Liver (tissue), 9 donors: ENCODE measurements around the gene GCGR. TPM values are rescaled to one million over a fixed set of nuclear protein-coding genes. Genes with fewer than 3 reads are reported as not detected.

Experiments
- DNase-seq: peaks from one replicate; pipeline ENCODE4 v3.0.0-alpha.2; 2017; ENCODE audit warnings: low spot score
- H3K27ac ChIP-seq, 2 donors: one replicate each; pipeline ENCODE4 v1.7.0; 2013; ENCODE audit warnings: inconsistent platforms in 2 of 2, low read length in 2 of 2, control low read depth in 1 of 2, low read depth in 1 of 2, mild to moderate bottlenecking in 1 of 2
- H3K27me3 ChIP-seq, 4 donors: one replicate each; pipeline versions ENCODE4 v1.6.1 to v1.7.0; 2013; ENCODE audit warnings: low read length in 3 of 4, inconsistent platforms in 1 of 4, mild to moderate bottlenecking in 1 of 4, moderate library complexity in 1 of 4; ENCODE audit not compliant: control insufficient read depth in 4 of 4, insufficient read depth in 4 of 4
- H3K36me3 ChIP-seq, 4 donors: one replicate each; pipeline versions ENCODE4 v1.6.1 to v1.7.0; 2013; ENCODE audit warnings: low read length in 3 of 4, mild to moderate bottlenecking in 3 of 4, low read depth in 1 of 4, moderate library complexity in 1 of 4; ENCODE audit not compliant: control insufficient read depth in 4 of 4, insufficient read depth in 3 of 4
- H3K4me1 ChIP-seq, 4 donors: one replicate each; pipeline versions ENCODE4 v1.6.1 to v1.7.0; 2013; ENCODE audit warnings: low read length in 3 of 4, mild to moderate bottlenecking in 3 of 4, moderate library complexity in 1 of 4; ENCODE audit not compliant: control insufficient read depth in 4 of 4, insufficient read depth in 4 of 4
- H3K4me3 ChIP-seq, 3 donors: one replicate each; pipeline versions ENCODE4 v1.6.1 to v1.7.0; 2013; ENCODE audit warnings: low read length in 3 of 3, control low read depth in 1 of 3, low read depth in 1 of 3, mild to moderate bottlenecking in 1 of 3
- H3K9ac ChIP-seq, 2 donors: one replicate each; pipeline ENCODE4 v1.7.0; 2013; ENCODE audit warnings: low read length in 2 of 2, mild to moderate bottlenecking in 2 of 2, moderate library complexity in 2 of 2, control low read depth in 1 of 2, low read depth in 1 of 2
- H3K9me3 ChIP-seq, 4 donors: one replicate each; pipeline versions ENCODE4 v1.6.1 to v1.7.0; 2013; ENCODE audit warnings: low read length in 3 of 4; ENCODE audit not compliant: control insufficient read depth in 4 of 4
- EGR1 ChIP-seq, 2 donors: IDR thresholded peaks; 2 replicates each; pipeline ENCODE4 v1.6.1; 2016 to 2018; ENCODE audit warnings: antibody characterized with exemption in 2 of 2, low read depth in 2 of 2
- FOXA1 ChIP-seq: IDR thresholded peaks from 2 replicates; pipeline ENCODE4 v1.6.1; 2016; ENCODE audit warnings: antibody characterized with exemption
- FOXA2 ChIP-seq: IDR thresholded peaks from 2 replicates; pipeline ENCODE4 v1.6.1; 2016; ENCODE audit warnings: antibody characterized with exemption
- HNF4A ChIP-seq, 2 donors: conservative IDR thresholded peaks; 2 replicates each; pipeline ENCODE4 v1.6.1; 2016; ENCODE audit warnings: antibody characterized with exemption in 2 of 2, mild to moderate bottlenecking in 2 of 2
- HNF4G ChIP-seq: IDR thresholded peaks from 2 replicates; pipeline ENCODE4 v1.6.1; 2016; ENCODE audit warnings: antibody characterized with exemption
- JUND ChIP-seq, 2 donors: IDR thresholded peaks; 2 replicates each; pipeline ENCODE4 v1.6.1; 2016; ENCODE audit warnings: antibody characterized with exemption in 2 of 2
- NR2F2 ChIP-seq: IDR thresholded peaks from 2 replicates; pipeline ENCODE4 v1.6.1; 2016; ENCODE audit warnings: antibody characterized with exemption
- RAD21 ChIP-seq, 2 donors: IDR thresholded peaks; 2 replicates each; pipeline ENCODE4 v1.6.1; 2016; ENCODE audit warnings: antibody characterized with exemption in 2 of 2, mild to moderate bottlenecking in 2 of 2
- RXRA ChIP-seq, 2 donors: IDR thresholded peaks; 2 replicates each; pipeline ENCODE4 v1.6.1; 2017 to 2018; ENCODE audit warnings: antibody characterized with exemption in 2 of 2, mild to moderate bottlenecking in 1 of 2
- SP1 ChIP-seq: IDR thresholded peaks from 2 replicates; pipeline ENCODE4 v1.6.1; 2018; ENCODE audit warnings: antibody characterized with exemption, mild to moderate bottlenecking
- YY1 ChIP-seq: IDR thresholded peaks from 2 replicates; pipeline ENCODE4 v1.6.1; 2016; ENCODE audit warnings: antibody characterized with exemption, mild to moderate bottlenecking
- WGBS: extraction: QIAGEN DNeasy Blood & Tissue Kit; methylation state at CpG from one replicate; pipeline ENCODE4 v1.1.7; 2013; 5-methylcytosine and 5-hydroxymethylcytosine counted together
- polyA plus RNA-seq, 2 donors: library from polyadenylated mRNA; stranded (reverse) in 1 of 2; unstranded in 1 of 2; fragments of 200-250 nt in 1 of 2; fragments of >200 nt in 1 of 2; fragmentation: Nextera tagmentation in 1 of 2; extraction: Ambion mirVana in 1 of 2; gene quantifications; one replicate each; pipeline versions ENCODE4 v1.2.1 to v1.2.3, GENCODE V29; 2013 to 2015
- total RNA-seq, 2 donors: library from RNA; depleted of rRNA; stranded (reverse); fragments of >200 nt; gene quantifications; one replicate each; pipeline ENCODE4 v1.2.3, GENCODE V29; 2014
- TF ChIP-seq, protein P1 (sequence below): IDR thresholded peaks from 2 replicates; pipeline ENCODE4 v1.6.1; 2016; ENCODE audit warnings: antibody characterized with exemption, mild to moderate bottlenecking
- TF ChIP-seq, protein P2 (sequence below): IDR thresholded peaks from 2 replicates; pipeline ENCODE4 v1.6.1; 2016; ENCODE audit warnings: antibody characterized with exemption
- TF ChIP-seq, protein P3 (sequence below): IDR thresholded peaks from 2 replicates; pipeline ENCODE4 v1.6.1; 2016; ENCODE audit warnings: antibody characterized with exemption
- TF ChIP-seq, protein P4 (sequence below): IDR thresholded peaks from 2 replicates; pipeline ENCODE4 v1.6.1; 2016; ENCODE audit warnings: antibody characterized with exemption
- TF ChIP-seq, protein P5 (sequence below): fragments of 150-350 bp; IDR thresholded peaks from 2 replicates; pipeline ENCODE4 v1.5.1; 2017; ENCODE audit warnings: improper control_type of control experiment, low read depth, low read length; ENCODE audit not compliant: missing input control
- donor health status: healthy.
- donor health status: healthy.
- donor health status: healthy.
- donor health status: healthy.
- donor health status: healthy.

The GCGR gene
- total and polyA plus RNA-seq, 4 donors = 20.7 to 72.0 (median 48.9) TPM

DNA sequence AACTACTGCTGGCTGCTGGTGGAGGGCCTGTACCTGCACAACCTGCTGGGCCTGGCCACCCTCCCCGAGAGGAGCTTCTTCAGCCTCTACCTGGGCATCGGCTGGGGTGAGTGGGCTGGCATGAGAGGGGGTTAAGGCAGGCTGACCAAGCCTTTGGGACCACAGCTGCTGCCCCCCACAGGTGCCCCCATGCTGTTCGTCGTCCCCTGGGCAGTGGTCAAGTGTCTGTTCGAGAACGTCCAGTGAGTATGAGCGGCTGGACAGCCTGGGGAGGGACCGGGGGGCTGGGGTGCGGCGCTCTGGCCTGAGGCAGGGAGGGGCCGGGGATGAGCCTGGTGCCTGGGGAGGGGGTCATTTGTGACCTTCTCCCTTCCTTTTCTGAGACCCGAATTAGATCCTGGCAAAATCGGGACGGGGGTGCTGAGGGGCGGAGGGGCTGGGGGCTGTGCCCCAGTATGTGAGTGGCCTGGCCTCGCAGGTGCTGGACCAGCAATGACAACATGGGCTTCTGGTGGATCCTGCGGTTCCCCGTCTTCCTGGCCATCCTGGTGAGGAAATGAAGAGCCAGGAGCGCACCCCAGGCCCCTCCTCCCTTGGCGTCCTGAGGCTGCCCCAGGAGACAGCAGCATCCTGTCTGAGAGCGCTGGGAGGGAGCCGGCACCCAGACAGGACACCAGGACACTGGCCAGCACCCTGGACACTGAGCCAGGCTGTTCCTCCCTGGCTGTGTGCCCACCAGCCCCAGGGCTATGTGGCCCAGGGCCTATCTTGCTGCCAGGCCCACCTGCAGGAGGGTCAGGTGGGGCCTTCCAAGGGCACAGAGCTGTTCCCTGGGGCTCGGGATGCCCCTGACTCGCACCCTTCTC lies 8.0 kb downstream of the GCGR start:
- Histone ChIP-seq H3K4me3 (no peak overlapping the region), H3K9ac (no peak overlapping the region), H3K9me3 (no peaks in the 10 kb centered on the region), H3K27me3 (no peaks in the 10 kb centered on the region), H3K36me3 (peaks cover 4 to 20% (median 6%) of the 10 kb centered on the region in 4 donors), H3K4me1 (peaks cover 0 to 5% (median 1%) of the 10 kb centered on the region in 4 donors), H3K27ac (no peak overlapping the region)
- WGBS = 83% methylated on average over 24 of the region's 24 CpGs
- TF ChIP-seq HNF4G = no peak
- no peak for DNase-seq

DNA sequence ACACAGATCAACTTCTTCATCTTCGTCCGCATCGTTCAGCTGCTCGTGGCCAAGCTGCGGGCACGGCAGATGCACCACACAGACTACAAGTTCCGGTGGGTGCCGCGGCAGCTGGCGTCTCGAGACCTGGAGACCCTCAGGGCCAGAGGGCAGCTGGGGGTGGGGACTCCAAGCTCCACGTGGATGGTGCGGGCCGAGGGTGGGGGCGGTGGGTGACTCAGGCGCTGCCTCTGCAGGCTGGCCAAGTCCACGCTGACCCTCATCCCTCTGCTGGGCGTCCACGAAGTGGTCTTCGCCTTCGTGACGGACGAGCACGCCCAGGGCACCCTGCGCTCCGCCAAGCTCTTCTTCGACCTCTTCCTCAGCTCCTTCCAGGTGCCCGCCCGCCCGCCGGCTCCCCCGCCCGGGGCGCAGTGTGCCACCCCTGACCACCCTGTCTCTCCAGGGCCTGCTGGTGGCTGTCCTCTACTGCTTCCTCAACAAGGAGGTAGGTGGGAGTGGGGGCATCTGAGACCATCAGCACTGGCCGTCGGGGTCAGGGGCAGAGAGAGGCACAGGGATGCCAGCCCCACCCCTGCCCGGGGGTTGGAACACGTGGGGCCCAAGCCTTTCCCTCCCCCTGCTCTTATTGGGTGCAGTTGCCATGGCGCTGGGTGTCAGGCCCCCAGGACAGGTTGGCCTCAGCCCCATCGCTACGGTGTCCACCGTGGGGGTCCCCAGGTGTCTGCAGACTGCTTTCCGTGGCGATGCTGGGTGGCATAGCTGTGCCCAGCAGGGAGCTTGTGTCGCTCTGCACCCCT lies 8.8 kb downstream of the GCGR start:
- Histone ChIP-seq H3K9me3 (no peaks in the 10 kb centered on the region), H3K4me1 (peaks cover 0 to 5% (median 0%) of the 10 kb centered on the region in 4 donors), H3K9ac (no peak overlapping the region), H3K36me3 (peaks cover 4 to 20% (median 6%) of the 10 kb centered on the region in 4 donors), H3K27ac (no peak overlapping the region), H3K4me3 (no peak overlapping the region), H3K27me3 (no peaks in the 10 kb centered on the region)
- no peak for DNase-seq
- TF ChIP-seq FOXA2 = no peak
- TF ChIP-seq, protein P1, sequence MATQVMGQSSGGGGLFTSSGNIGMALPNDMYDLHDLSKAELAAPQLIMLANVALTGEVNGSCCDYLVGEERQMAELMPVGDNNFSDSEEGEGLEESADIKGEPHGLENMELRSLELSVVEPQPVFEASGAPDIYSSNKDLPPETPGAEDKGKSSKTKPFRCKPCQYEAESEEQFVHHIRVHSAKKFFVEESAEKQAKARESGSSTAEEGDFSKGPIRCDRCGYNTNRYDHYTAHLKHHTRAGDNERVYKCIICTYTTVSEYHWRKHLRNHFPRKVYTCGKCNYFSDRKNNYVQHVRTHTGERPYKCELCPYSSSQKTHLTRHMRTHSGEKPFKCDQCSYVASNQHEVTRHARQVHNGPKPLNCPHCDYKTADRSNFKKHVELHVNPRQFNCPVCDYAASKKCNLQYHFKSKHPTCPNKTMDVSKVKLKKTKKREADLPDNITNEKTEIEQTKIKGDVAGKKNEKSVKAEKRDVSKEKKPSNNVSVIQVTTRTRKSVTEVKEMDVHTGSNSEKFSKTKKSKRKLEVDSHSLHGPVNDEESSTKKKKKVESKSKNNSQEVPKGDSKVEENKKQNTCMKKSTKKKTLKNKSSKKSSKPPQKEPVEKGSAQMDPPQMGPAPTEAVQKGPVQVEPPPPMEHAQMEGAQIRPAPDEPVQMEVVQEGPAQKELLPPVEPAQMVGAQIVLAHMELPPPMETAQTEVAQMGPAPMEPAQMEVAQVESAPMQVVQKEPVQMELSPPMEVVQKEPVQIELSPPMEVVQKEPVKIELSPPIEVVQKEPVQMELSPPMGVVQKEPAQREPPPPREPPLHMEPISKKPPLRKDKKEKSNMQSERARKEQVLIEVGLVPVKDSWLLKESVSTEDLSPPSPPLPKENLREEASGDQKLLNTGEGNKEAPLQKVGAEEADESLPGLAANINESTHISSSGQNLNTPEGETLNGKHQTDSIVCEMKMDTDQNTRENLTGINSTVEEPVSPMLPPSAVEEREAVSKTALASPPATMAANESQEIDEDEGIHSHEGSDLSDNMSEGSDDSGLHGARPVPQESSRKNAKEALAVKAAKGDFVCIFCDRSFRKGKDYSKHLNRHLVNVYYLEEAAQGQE = no peak
- TF ChIP-seq JUND (IDR thresholded peaks at IDR 0.05) = no peak
- TF ChIP-seq, protein P2, sequence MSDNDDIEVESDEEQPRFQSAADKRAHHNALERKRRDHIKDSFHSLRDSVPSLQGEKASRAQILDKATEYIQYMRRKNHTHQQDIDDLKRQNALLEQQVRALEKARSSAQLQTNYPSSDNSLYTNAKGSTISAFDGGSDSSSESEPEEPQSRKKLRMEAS = no peak
- TF ChIP-seq FOXA1 = no peak
- no peak for TF ChIP-seq YY1
- no peak for TF ChIP-seq RXRA (IDR thresholded peaks at IDR 0.05)
- TF ChIP-seq RAD21 (IDR thresholded peaks at IDR 0.05) = no peak
- TF ChIP-seq, protein P3, sequence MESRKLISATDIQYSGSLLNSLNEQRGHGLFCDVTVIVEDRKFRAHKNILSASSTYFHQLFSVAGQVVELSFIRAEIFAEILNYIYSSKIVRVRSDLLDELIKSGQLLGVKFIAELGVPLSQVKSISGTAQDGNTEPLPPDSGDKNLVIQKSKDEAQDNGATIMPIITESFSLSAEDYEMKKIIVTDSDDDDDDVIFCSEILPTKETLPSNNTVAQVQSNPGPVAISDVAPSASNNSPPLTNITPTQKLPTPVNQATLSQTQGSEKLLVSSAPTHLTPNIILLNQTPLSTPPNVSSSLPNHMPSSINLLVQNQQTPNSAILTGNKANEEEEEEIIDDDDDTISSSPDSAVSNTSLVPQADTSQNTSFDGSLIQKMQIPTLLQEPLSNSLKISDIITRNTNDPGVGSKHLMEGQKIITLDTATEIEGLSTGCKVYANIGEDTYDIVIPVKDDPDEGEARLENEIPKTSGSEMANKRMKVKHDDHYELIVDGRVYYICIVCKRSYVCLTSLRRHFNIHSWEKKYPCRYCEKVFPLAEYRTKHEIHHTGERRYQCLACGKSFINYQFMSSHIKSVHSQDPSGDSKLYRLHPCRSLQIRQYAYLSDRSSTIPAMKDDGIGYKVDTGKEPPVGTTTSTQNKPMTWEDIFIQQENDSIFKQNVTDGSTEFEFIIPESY = no peak
- TF ChIP-seq HNF4G = no peak
- no peak for TF ChIP-seq EGR1 (IDR thresholded peaks at IDR 0.05; ENCODE audit: low read depth in 2 of 2)
- TF ChIP-seq, protein P4, sequence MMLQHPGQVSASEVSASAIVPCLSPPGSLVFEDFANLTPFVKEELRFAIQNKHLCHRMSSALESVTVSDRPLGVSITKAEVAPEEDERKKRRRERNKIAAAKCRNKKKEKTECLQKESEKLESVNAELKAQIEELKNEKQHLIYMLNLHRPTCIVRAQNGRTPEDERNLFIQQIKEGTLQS = no peak
- TF ChIP-seq NR2F2 = no peak
- TF ChIP-seq SP1 = no peak
- TF ChIP-seq, protein P5, sequence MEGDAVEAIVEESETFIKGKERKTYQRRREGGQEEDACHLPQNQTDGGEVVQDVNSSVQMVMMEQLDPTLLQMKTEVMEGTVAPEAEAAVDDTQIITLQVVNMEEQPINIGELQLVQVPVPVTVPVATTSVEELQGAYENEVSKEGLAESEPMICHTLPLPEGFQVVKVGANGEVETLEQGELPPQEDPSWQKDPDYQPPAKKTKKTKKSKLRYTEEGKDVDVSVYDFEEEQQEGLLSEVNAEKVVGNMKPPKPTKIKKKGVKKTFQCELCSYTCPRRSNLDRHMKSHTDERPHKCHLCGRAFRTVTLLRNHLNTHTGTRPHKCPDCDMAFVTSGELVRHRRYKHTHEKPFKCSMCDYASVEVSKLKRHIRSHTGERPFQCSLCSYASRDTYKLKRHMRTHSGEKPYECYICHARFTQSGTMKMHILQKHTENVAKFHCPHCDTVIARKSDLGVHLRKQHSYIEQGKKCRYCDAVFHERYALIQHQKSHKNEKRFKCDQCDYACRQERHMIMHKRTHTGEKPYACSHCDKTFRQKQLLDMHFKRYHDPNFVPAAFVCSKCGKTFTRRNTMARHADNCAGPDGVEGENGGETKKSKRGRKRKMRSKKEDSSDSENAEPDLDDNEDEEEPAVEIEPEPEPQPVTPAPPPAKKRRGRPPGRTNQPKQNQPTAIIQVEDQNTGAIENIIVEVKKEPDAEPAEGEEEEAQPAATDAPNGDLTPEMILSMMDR = no peak
- TF ChIP-seq HNF4A (conservative IDR thresholded peaks at IDR 0.05) = no peak
- WGBS = 89% methylated on average over 45 of the region's 45 CpGs
